H9 (cell line): ENCODE measurements around the gene SLC17A7. TPM values are rescaled to one million over a fixed set of nuclear protein-coding genes. Genes with fewer than 3 reads are reported as not detected.

Experiments
- DNase-seq: peaks from one replicate; pipeline ENCODE4 v3.0.0-alpha.2; 2017
- H2AFZ ChIP-seq: one replicate; pipeline ENCODE4 v1.6.1; 2013; ENCODE audit warnings: mild to moderate bottlenecking, low read length, control low read depth, moderate library complexity
- H2AK5ac ChIP-seq: 2 replicates; pipeline ENCODE4 v1.6.1; 2013; ENCODE audit warnings: low read length, control low read depth, mixed read lengths; ENCODE audit not compliant: insufficient read length
- H2BK120ac ChIP-seq: one replicate; pipeline ENCODE4 v1.6.1; 2013; ENCODE audit warnings: low read depth, mild to moderate bottlenecking, low read length, control low read depth, inconsistent platforms; ENCODE audit not compliant: poor library complexity, severe bottlenecking
- H2BK12ac ChIP-seq: 2 replicates; pipeline ENCODE4 v1.6.1; 2013; ENCODE audit warnings: low read length, control low read depth, mixed read lengths, low read depth; ENCODE audit not compliant: insufficient read length
- H2BK15ac ChIP-seq: 2 replicates; pipeline ENCODE4 v1.6.1; 2013; ENCODE audit warnings: low read depth, low read length, control low read depth
- H2BK20ac ChIP-seq: one replicate; pipeline ENCODE4 v1.6.1; 2013; ENCODE audit warnings: low read depth, mild to moderate bottlenecking, low read length, control low read depth, inconsistent platforms; ENCODE audit not compliant: poor library complexity, severe bottlenecking
- H2BK5ac ChIP-seq: 2 replicates; pipeline ENCODE4 v1.6.1; 2013; ENCODE audit warnings: low read length, control low read depth, mixed read lengths; ENCODE audit not compliant: insufficient read length
- H3K14ac ChIP-seq: 2 replicates; pipeline ENCODE4 v1.6.1; 2013; ENCODE audit warnings: low read length, control low read depth; ENCODE audit not compliant: insufficient read depth
- H3K18ac ChIP-seq: 2 replicates; pipeline ENCODE4 v1.6.1; 2013; ENCODE audit warnings: low read depth, mild to moderate bottlenecking, mixed read lengths, low read length, control low read depth; ENCODE audit not compliant: insufficient read length
- H3K23ac ChIP-seq: 2 replicates; pipeline ENCODE4 v1.6.1; 2013; ENCODE audit warnings: low read length, control low read depth, mixed read lengths, low read depth; ENCODE audit not compliant: insufficient read length
- H3K23me2 ChIP-seq: 2 replicates; pipeline ENCODE4 v1.6.1; 2013; ENCODE audit warnings: low read depth, mild to moderate bottlenecking, mixed read lengths, low read length, control low read depth; ENCODE audit not compliant: insufficient read length, poor library complexity, severe bottlenecking
- H3K27ac ChIP-seq: 2 replicates; pipeline ENCODE4 v1.5.1; 2013; ENCODE audit warnings: low read length, control low read depth, mixed read lengths, low read depth; ENCODE audit not compliant: insufficient read length
- H3K27me3 ChIP-seq: 2 replicates; pipeline ENCODE4 v1.6.1; 2013; ENCODE audit warnings: low read length, control low read depth, inconsistent platforms; ENCODE audit not compliant: insufficient read depth
- H3K4ac ChIP-seq: 2 replicates; pipeline ENCODE4 v1.6.1; 2013; ENCODE audit warnings: low read depth, mild to moderate bottlenecking, control low read depth, inconsistent platforms, low read length, moderate library complexity
- H3K4me1 ChIP-seq: 2 replicates; pipeline ENCODE4 v1.6.1; 2013; ENCODE audit warnings: low read length, control low read depth, inconsistent platforms; ENCODE audit not compliant: insufficient read depth
- H3K4me2 ChIP-seq: 2 replicates; pipeline ENCODE4 v1.6.1; 2013; ENCODE audit warnings: low read length, control low read depth, mixed read lengths; ENCODE audit not compliant: insufficient read length, insufficient read depth
- H3K56ac ChIP-seq: 2 replicates; pipeline ENCODE4 v1.6.1; 2013; ENCODE audit warnings: low read depth, mild to moderate bottlenecking, mixed read lengths, low read length, control low read depth; ENCODE audit not compliant: insufficient read length
- H3K79me1 ChIP-seq: 2 replicates; pipeline ENCODE4 v1.6.1; 2013; ENCODE audit warnings: low read depth, mild to moderate bottlenecking, moderate library complexity, low read length, control low read depth, inconsistent platforms; ENCODE audit not compliant: insufficient read depth, poor library complexity, severe bottlenecking
- H3K79me2 ChIP-seq: 2 replicates; pipeline ENCODE4 v1.6.1; 2013; ENCODE audit warnings: low read length, control low read depth, inconsistent platforms; ENCODE audit not compliant: insufficient read depth
- H3K9ac ChIP-seq: 2 replicates; pipeline ENCODE4 v1.6.1; 2013; ENCODE audit warnings: low read length, control low read depth, mixed read lengths; ENCODE audit not compliant: insufficient read length; ENCODE audit errors: extremely low read depth
- H3K9me3 ChIP-seq: one replicate; pipeline ENCODE4 v1.6.1; 2013; ENCODE audit warnings: low read depth, low read length, inconsistent platforms; ENCODE audit not compliant: control insufficient read depth
- H3T11ph ChIP-seq: one replicate; pipeline ENCODE4 v1.6.1; 2013; ENCODE audit warnings: mild to moderate bottlenecking, low read length, control low read depth, inconsistent platforms
- H4K20me1 ChIP-seq: one replicate; pipeline ENCODE4 v1.6.1; 2013; ENCODE audit not compliant: control insufficient read depth, insufficient read length, insufficient read depth
- H4K5ac ChIP-seq: 2 replicates; pipeline ENCODE4 v1.6.1; 2013; ENCODE audit warnings: low read depth, mild to moderate bottlenecking, mixed read lengths, low read length, control low read depth; ENCODE audit not compliant: insufficient read length
- H4K8ac ChIP-seq: replicated peaks from 2 replicates; pipeline ENCODE4 v1.6.1; 2013; ENCODE audit warnings: low read length, control low read depth, mixed read lengths, low read depth; ENCODE audit not compliant: insufficient read length
- H4K91ac ChIP-seq: 2 replicates; pipeline ENCODE4 v1.6.1; 2013; ENCODE audit warnings: low read depth, mild to moderate bottlenecking, moderate library complexity, mixed read lengths, low read length, control low read depth; ENCODE audit not compliant: insufficient read length
- H3K27ac Mint-ChIP-seq, 3 experiments: 2 replicates in 2 of 3; 3 replicates in 1 of 3; pipeline ENCODE4 v1.8.0; 2020 to 2021; ENCODE audit warnings: mixed read lengths in 3 of 3, mild to moderate bottlenecking in 1 of 3, moderate library complexity in 1 of 3
- H3K27me3 Mint-ChIP-seq: 2 replicates; pipeline ENCODE4 v1.8.0; 2021; ENCODE audit warnings: low read depth, mild to moderate bottlenecking, moderate library complexity, mixed read lengths
- H3K36me3 Mint-ChIP-seq, 3 experiments: 2 replicates in 2 of 3; 3 replicates in 1 of 3; pipeline ENCODE4 v1.8.0; 2020 to 2021; ENCODE audit warnings: low read depth in 3 of 3, mixed read lengths in 3 of 3; ENCODE audit not compliant: insufficient read depth in 1 of 3
- H3K4me1 Mint-ChIP-seq, 2 experiments: 2 replicates each; pipeline ENCODE4 v1.8.0; 2020; ENCODE audit warnings: mixed read lengths in 2 of 2
- H3K4me3 Mint-ChIP-seq, 2 experiments: 2 replicates in 1 of 2; 3 replicates in 1 of 2; pipeline ENCODE4 v1.8.0; 2020 to 2021; ENCODE audit warnings: mild to moderate bottlenecking in 2 of 2, mixed read lengths in 2 of 2, moderate library complexity in 1 of 2
- H3K9me3 Mint-ChIP-seq, 2 experiments: 2 replicates in 1 of 2; 3 replicates in 1 of 2; pipeline ENCODE4 v1.8.0; 2020; ENCODE audit warnings: mild to moderate bottlenecking in 2 of 2, mixed read lengths in 2 of 2, moderate library complexity in 1 of 2
- CTCF ChIP-seq: fragments of 200-600 bp; sonication (generic); conservative IDR thresholded peaks from 3 replicates; pipeline ENCODE4 v1.8.0; 2021; ENCODE audit warnings: antibody characterized with exemption, mild to moderate bottlenecking
- WGBS: extraction: QIAGEN DNeasy Blood & Tissue Kit; methylation state at CpG from one replicate; pipeline ENCODE4 v1.1.7; 2013; ENCODE audit warnings: missing lambda C conversion rate, low lambda C conversion rate, mixed read lengths; ENCODE audit not compliant: insufficient read length; ENCODE audit errors: extremely low coverage; 5-methylcytosine and 5-hydroxymethylcytosine counted together
- total RNA-seq: library from RNA; stranded (reverse); gene quantifications from 2 replicates; pipeline ENCODE4 v1.2.1, GENCODE V29; 2021

Gene SLC17A7
- total RNA-seq, 1 experiment from 2014 or later, result 1.3 TPM

GRCh38 chr19:49430678-49431329 lies 10.5 kb downstream of the SLC17A7 start:
- TF ChIP-seq CTCF, result peak; percentile 58
- Histone ChIP-seq H3K18ac (no peak overlapping the region), H2BK120ac (no peak overlapping the region), H3K9me3 (no peaks in the 10 kb centered on the region), H3K56ac (no peak overlapping the region), H3K79me1 (no peaks in the 10 kb centered on the region), H2BK20ac (no peak overlapping the region), H3K14ac (no peak overlapping the region), H2BK15ac (no peak overlapping the region), H2AK5ac (no peak overlapping the region), H2BK12ac (no peak overlapping the region), H3K9ac (no peak overlapping the region), H3K79me2 (no peaks in the 10 kb centered on the region), H3T11ph (no peak overlapping the region), H4K5ac (no peak overlapping the region), H2BK5ac (no peak overlapping the region), H3K23me2 (peaks cover 20% of the 10 kb centered on the region), H3K27ac (no peak overlapping the region), H4K20me1 (no peaks in the 10 kb centered on the region), H3K27me3 (peaks cover 2% of the 10 kb centered on the region; the same call in 1 of the 2 replicates), H3K23ac (no peak overlapping the region), H2AFZ (no peak overlapping the region), H3K4me1 (no peaks in the 10 kb centered on the region; the same call in 1 of the 2 replicates), H3K4ac (no peak overlapping the region), H4K91ac (no peak overlapping the region), H4K8ac (no peak overlapping the region), H3K4me2 (no peak overlapping the region)
- Mint-ChIP-seq H3K4me3 (peak overlapping the region in 1 of 2 experiments; percentile 53; a peak in 2 of 5 replicates), H3K36me3 (peaks cover 3 to 15% (median 6%) of the 10 kb centered on the region in 3 experiments), H3K4me1 (peaks cover 41 to 78% of the 10 kb centered on the region in 2 experiments), H3K9me3 (peaks cover 4 to 5% of the 10 kb centered on the region in 2 experiments; a peak in 4 of 5 replicates), H3K27ac (no peak overlapping the region), H3K27me3 (peaks cover 76% of the 10 kb centered on the region)
- no peak for DNase-seq
- no CpG with 5 or more reads among the region's 28 CpGs for WGBS
